HCT116 (cell line): ENCODE data around the gene UCN. TPM values are rescaled to one million over a fixed set of nuclear protein-coding genes. Genes with fewer than 3 reads are reported as not detected.

Experiments
- ATAC-seq: fragments of 200-7000 bp; cut with Tn5 transposase; 2 replicates; pipeline ENCODE4 v1.9.1; 2020; ENCODE audit warnings: mild to moderate bottlenecking, moderate library complexity
- BruUV-seq: library from RNA; stranded (reverse); fragments of 400-500 nt; replicated peaks from 2 replicates; lab custom pipeline; 2021; lab: Mats Ljungman, UMichigan
- CTCF ChIA-PET: fragments of 300-600 bp; sonication (Branson Sonifier 250); formaldehyde crosslinking; loops from one replicate; lab custom pipeline; 2021; ENCODE audit warnings: antibody characterized with exemption; lab: Charles Lee
- POLR2A ChIA-PET: fragments of 300-600, 350-600 bp; sonication (Branson Sonifier 250); formaldehyde crosslinking; loops from one replicate; lab custom pipeline; 2021; ENCODE audit warnings: antibody characterized with exemption; lab: Charles Lee
- RAD21 ChIA-PET, 2 experiments: fragments of 300-600 bp; sonication (Branson Sonifier 250); formaldehyde crosslinking; loops; one replicate each; lab custom pipeline; 2023; ENCODE audit warnings: low total read pairs in 2 of 2; ENCODE audit not compliant: uncharacterized antibody in 2 of 2, unreplicated experiment in 2 of 2, low non-redundant PET in 1 of 2; lab: Charles Lee
- DNase-seq: peaks from one replicate; pipeline ENCODE4 v3.0.0-alpha.2; 2010; ENCODE audit warnings: low read depth, low spot score
- H2AFZ ChIP-seq: fragments of 200-600 bp; shearing (Covaris generic), sonication (generic); 2 replicates; pipeline ENCODE4 v1.6.1; 2017; ENCODE audit warnings: low read depth, mixed run types, mixed read lengths, antibody characterized with exemption, low read length; ENCODE audit not compliant: poor library complexity, severe bottlenecking
- H3K27ac ChIP-seq: 2 replicates; pipeline ENCODE4 v1.5.1; 2012; ENCODE audit warnings: low read depth, low read length
- H3K27me3 ChIP-seq: fragments of 200-600 bp; sonication (generic); 2 replicates; pipeline ENCODE4 v1.6.1; 2016; ENCODE audit warnings: mixed run types, low read length, mixed read lengths; ENCODE audit not compliant: insufficient read depth
- H3K36me3 ChIP-seq, 2 experiments: fragments of 200-500 bp in 1 of 2; fragments of 200-600 bp in 1 of 2; sonication (Bioruptor generic) in 1 of 2; sonication (generic) in 1 of 2; 2 replicates each; pipeline versions ENCODE4 v1.5.1 to v1.6.1; 2014 to 2016; ENCODE audit warnings: low read length in 2 of 2, inconsistent platforms in 1 of 2, mixed read lengths in 1 of 2, mixed run types in 1 of 2; ENCODE audit not compliant: insufficient read depth in 2 of 2, control insufficient read depth in 1 of 2
- H3K4me1 ChIP-seq, 2 experiments: fragments of 200-600 bp in 1 of 2; sonication (generic) in 1 of 2; 2 replicates each; pipeline versions ENCODE4 v1.5.1 to v1.6.1; 2012 to 2017; ENCODE audit warnings: low read length in 2 of 2, inconsistent platforms in 1 of 2, mild to moderate bottlenecking in 1 of 2, mixed read lengths in 1 of 2, mixed run types in 1 of 2, moderate library complexity in 1 of 2; ENCODE audit not compliant: insufficient read depth in 2 of 2, control insufficient read depth in 1 of 2
- H3K4me2 ChIP-seq: fragments of 200-600 bp; sonication (generic); 2 replicates; pipeline ENCODE4 v1.6.1; 2017; ENCODE audit warnings: mixed run types, low read length, mixed read lengths
- H3K4me3 ChIP-seq, 2 experiments: fragments of 200-600 bp in 1 of 2; sonication (generic) in 1 of 2; replicated peaks in 1 of 2; 2 replicates each; pipeline ENCODE4 v1.5.1; 2011 to 2016; ENCODE audit warnings: low read length in 2 of 2, control low read depth in 1 of 2, low read depth in 1 of 2, mild to moderate bottlenecking in 1 of 2, mixed read lengths in 1 of 2, mixed run types in 1 of 2
- H3K79me2 ChIP-seq: fragments of 200-600 bp; sonication (generic); 2 replicates; pipeline ENCODE4 v1.6.1; 2017; ENCODE audit warnings: mild to moderate bottlenecking, mixed run types, low read length, moderate library complexity, mixed read lengths; ENCODE audit not compliant: insufficient read depth
- H3K9ac ChIP-seq: fragments of 200-600 bp; sonication (generic); 2 replicates; pipeline ENCODE4 v1.6.1; 2016; ENCODE audit warnings: low read length, mixed read lengths
- H3K9me2 ChIP-seq: fragments of 200-600 bp; sonication (generic), shearing (Covaris generic); 2 replicates; pipeline ENCODE4 v1.6.1; 2017; ENCODE audit warnings: mixed run types, mild to moderate bottlenecking, moderate library complexity; ENCODE audit not compliant: insufficient read depth
- H3K9me3 ChIP-seq, 2 experiments: fragments of 200-500 bp in 1 of 2; fragments of 200-600 bp in 1 of 2; sonication (Bioruptor generic) in 1 of 2; sonication (generic) in 1 of 2; 2 replicates each; pipeline ENCODE4 v1.6.1; 2014 to 2017; ENCODE audit warnings: low read length in 2 of 2, mixed read lengths in 2 of 2, inconsistent platforms in 1 of 2, low read depth in 1 of 2, mild to moderate bottlenecking in 1 of 2, mixed run types in 1 of 2, moderate library complexity in 1 of 2; ENCODE audit not compliant: control insufficient read depth in 1 of 2, insufficient read depth in 1 of 2
- H4K20me1 ChIP-seq: fragments of 200-600 bp; sonication (generic), shearing (Covaris generic); 2 replicates; pipeline ENCODE4 v1.6.1; 2017; ENCODE audit warnings: mixed run types, mild to moderate bottlenecking, moderate library complexity; ENCODE audit not compliant: insufficient read depth
- CEBPB ChIP-seq: IDR thresholded peaks from 2 replicates; pipeline ENCODE4 v1.6.1; 2012; ENCODE audit warnings: low read depth
- EGR1 ChIP-seq: IDR thresholded peaks from 2 replicates; pipeline ENCODE4 v1.6.1; 2012; ENCODE audit warnings: low read depth
- EZH2 ChIP-seq: fragments of 200-600 bp; sonication (generic); IDR thresholded peaks from 2 replicates; pipeline ENCODE4 v1.6.1; 2017; ENCODE audit warnings: antibody characterized with exemption, mixed run types
- FOSL1 ChIP-seq: IDR thresholded peaks from 2 replicates; pipeline ENCODE4 v1.6.1; 2012; ENCODE audit warnings: low read depth
- JUND ChIP-seq: IDR thresholded peaks from 2 replicates; pipeline ENCODE4 v1.6.1; 2012
- POLR2A ChIP-seq: IDR thresholded peaks from 2 replicates; pipeline ENCODE4 v1.7.0; 2011; ENCODE audit warnings: borderline replicate concordance; ENCODE audit not compliant: insufficient read depth, insufficient read length; ENCODE audit errors: extremely low read depth
- POLR2AphosphoS5 ChIP-seq: IDR thresholded peaks from 2 replicates; pipeline ENCODE4 v1.6.1; 2011; ENCODE audit warnings: mild to moderate bottlenecking, low read depth, low read length, moderate library complexity
- RAD21 ChIP-seq: IDR thresholded peaks from 2 replicates; pipeline ENCODE4 v1.6.1; 2012; ENCODE audit warnings: low read depth, mild to moderate bottlenecking
- SP1 ChIP-seq: IDR thresholded peaks from 2 replicates; pipeline ENCODE4 v1.6.1; 2012; ENCODE audit warnings: low read depth
- YY1 ChIP-seq: IDR thresholded peaks from 2 replicates; pipeline ENCODE4 v1.6.1; 2011; ENCODE audit warnings: low read length, low read depth, moderate library complexity, mild to moderate bottlenecking; ENCODE audit not compliant: insufficient replicate concordance; ENCODE audit errors: extremely low read depth
- ZNF274 ChIP-seq: fragments of 200-500 bp; sonication (Bioruptor generic); IDR thresholded peaks from 2 replicates; pipeline ENCODE4 v1.6.1; 2014; ENCODE audit warnings: mild to moderate bottlenecking, low read depth, low read length, inconsistent platforms
- intact Hi-C: fragments of 100-400 bp; cut with micrococcal nuclease; formaldehyde crosslinking; loops from 2 replicates; pipeline ENCODE4 v1.10.0; 2022
- total RNA-seq: library from RNA; stranded (reverse); gene quantifications from one replicate; pipeline ENCODE4 v1.2.1, GENCODE V29; 2021; ENCODE audit not compliant: unreplicated experiment
- TF ChIP-seq, protein P1 (sequence below), 3 experiments: fragments of 200-600 bp in 1 of 3; sonication (generic) in 1 of 3; IDR thresholded peaks in 2 of 3; conservative IDR thresholded peaks in 1 of 3; 2 replicates each; pipeline ENCODE4 v1.5.1; 2012 to 2017; ENCODE audit warnings: low read depth in 2 of 3, low read length in 2 of 3, antibody characterized with exemption in 1 of 3, borderline replicate concordance in 1 of 3, control low read depth in 1 of 3, mild to moderate bottlenecking in 1 of 3, mixed read lengths in 1 of 3, mixed run types in 1 of 3, moderate library complexity in 1 of 3; ENCODE audit not compliant: insufficient read depth in 1 of 3
- TF ChIP-seq, protein P2 (sequence below): IDR thresholded peaks from 2 replicates; pipeline ENCODE4 v1.6.1; 2012; ENCODE audit warnings: low read depth

The UCN gene
- total RNA-seq, 1 experiment from 2014 or later, result 8.0 TPM

- Histone ChIP-seq H3K9ac (peak overlapping the region; percentile 99), H3K9me2 (no peaks in the 10 kb centered on the region), H3K4me3 (peak overlapping the region; percentile 99 to 100), H3K79me2 (peaks cover 73% of the 10 kb centered on the region), H3K4me2 (peak overlapping the region; percentile 84), H3K4me1 (peaks cover 12 to 28% of the 10 kb centered on the region in 2 experiments), H3K27me3 (no peaks in the 10 kb centered on the region), H4K20me1 (no peaks in the 10 kb centered on the region), H3K36me3 (no peaks in the 10 kb centered on the region), H3K27ac (peak overlapping the region; percentile 98), H2AFZ (no peak overlapping the region), H3K9me3 (no peaks in the 10 kb centered on the region)
- ChIA-PET CTCF (interaction anchor here (1.8 kb wide), 1 partner anchor 13 kb away, joined by 7 read pairs; no protein-coding TSS in a partner anchor), POLR2A (interaction anchor here (1.3 to 2.5 kb wide), 2 partner anchors 11 to 14 kb away, joined by 3 to 14 read pairs; partner anchors contain the start of genes EIF2B4 and SNX17), RAD21 (no interaction called here)
- DNase-seq (no peak), ATAC-seq (peak; percentile 45)
- intact Hi-C loops, result loop anchor here (2.0 kb wide), 1 partner anchor 15 kb away; the partner anchor contains the start of genes EIF2B4 and SNX17
- TF ChIP-seq CEBPB (no peak), RAD21 (no peak), FOSL1 (no peak)
- TSS peak; percentile 64 for BruUV-seq
Measured at GRCh38 chr2:27356056-27356381, 47.8 kb upstream of the UCN start.

DNA sequence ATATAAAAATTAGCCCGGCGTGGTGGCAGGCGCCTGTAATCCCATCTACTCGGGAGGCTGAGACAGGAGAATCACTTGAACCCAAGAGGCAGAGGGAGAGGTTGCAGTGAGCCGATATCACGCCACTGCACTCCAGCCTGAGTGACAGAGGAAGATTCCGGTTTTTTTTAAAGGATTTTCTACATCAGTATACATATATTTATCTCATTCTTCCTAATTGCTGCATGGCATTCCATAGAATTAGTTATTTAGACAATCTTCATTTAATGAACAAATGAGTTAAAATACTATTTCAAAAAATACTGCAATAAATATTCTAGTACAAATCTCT, 46.3 kb upstream of the UCN start:
- Histone ChIP-seq H3K27me3 (no peaks in the 10 kb centered on the region), H3K9ac (no peak overlapping the region), H3K9me2 (no peaks in the 10 kb centered on the region), H2AFZ (no peak overlapping the region), H4K20me1 (no peaks in the 10 kb centered on the region), H3K9me3 (no peaks in the 10 kb centered on the region), H3K4me2 (no peak overlapping the region), H3K36me3 (no peaks in the 10 kb centered on the region), H3K4me1 (peaks cover 12 to 28% of the 10 kb centered on the region in 2 experiments), H3K79me2 (peaks cover 87% of the 10 kb centered on the region), H3K4me3 (no peak overlapping the region)
- POLR2A ChIA-PET, result no interaction called here
- DNase-seq, result no peak
- no TSS peak for BruUV-seq
- RAD21 ChIA-PET, result no interaction called here
- CTCF ChIA-PET, result no interaction called here
- TF ChIP-seq SP1, result no peak
- TF ChIP-seq EZH2, result no peak
- TF ChIP-seq, protein P1, sequence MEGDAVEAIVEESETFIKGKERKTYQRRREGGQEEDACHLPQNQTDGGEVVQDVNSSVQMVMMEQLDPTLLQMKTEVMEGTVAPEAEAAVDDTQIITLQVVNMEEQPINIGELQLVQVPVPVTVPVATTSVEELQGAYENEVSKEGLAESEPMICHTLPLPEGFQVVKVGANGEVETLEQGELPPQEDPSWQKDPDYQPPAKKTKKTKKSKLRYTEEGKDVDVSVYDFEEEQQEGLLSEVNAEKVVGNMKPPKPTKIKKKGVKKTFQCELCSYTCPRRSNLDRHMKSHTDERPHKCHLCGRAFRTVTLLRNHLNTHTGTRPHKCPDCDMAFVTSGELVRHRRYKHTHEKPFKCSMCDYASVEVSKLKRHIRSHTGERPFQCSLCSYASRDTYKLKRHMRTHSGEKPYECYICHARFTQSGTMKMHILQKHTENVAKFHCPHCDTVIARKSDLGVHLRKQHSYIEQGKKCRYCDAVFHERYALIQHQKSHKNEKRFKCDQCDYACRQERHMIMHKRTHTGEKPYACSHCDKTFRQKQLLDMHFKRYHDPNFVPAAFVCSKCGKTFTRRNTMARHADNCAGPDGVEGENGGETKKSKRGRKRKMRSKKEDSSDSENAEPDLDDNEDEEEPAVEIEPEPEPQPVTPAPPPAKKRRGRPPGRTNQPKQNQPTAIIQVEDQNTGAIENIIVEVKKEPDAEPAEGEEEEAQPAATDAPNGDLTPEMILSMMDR (IDR thresholded peaks at IDR 0.05 in 2 of 3, conservative IDR thresholded peaks at IDR 0.05 in 1 of 3; ENCODE audit: borderline replicate concordance in 1 of 3, insufficient read depth in 1 of 3, low read depth in 2 of 3, low read length in 2 of 3), result no peak
- no peak for TF ChIP-seq YY1
- no peak for TF ChIP-seq POLR2AphosphoS5
- no peak for TF ChIP-seq ZNF274
- no peak for TF ChIP-seq POLR2A
- no peak for TF ChIP-seq JUND
- TF ChIP-seq, protein P2, sequence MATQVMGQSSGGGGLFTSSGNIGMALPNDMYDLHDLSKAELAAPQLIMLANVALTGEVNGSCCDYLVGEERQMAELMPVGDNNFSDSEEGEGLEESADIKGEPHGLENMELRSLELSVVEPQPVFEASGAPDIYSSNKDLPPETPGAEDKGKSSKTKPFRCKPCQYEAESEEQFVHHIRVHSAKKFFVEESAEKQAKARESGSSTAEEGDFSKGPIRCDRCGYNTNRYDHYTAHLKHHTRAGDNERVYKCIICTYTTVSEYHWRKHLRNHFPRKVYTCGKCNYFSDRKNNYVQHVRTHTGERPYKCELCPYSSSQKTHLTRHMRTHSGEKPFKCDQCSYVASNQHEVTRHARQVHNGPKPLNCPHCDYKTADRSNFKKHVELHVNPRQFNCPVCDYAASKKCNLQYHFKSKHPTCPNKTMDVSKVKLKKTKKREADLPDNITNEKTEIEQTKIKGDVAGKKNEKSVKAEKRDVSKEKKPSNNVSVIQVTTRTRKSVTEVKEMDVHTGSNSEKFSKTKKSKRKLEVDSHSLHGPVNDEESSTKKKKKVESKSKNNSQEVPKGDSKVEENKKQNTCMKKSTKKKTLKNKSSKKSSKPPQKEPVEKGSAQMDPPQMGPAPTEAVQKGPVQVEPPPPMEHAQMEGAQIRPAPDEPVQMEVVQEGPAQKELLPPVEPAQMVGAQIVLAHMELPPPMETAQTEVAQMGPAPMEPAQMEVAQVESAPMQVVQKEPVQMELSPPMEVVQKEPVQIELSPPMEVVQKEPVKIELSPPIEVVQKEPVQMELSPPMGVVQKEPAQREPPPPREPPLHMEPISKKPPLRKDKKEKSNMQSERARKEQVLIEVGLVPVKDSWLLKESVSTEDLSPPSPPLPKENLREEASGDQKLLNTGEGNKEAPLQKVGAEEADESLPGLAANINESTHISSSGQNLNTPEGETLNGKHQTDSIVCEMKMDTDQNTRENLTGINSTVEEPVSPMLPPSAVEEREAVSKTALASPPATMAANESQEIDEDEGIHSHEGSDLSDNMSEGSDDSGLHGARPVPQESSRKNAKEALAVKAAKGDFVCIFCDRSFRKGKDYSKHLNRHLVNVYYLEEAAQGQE, result no peak
- no peak for TF ChIP-seq EGR1
- TF ChIP-seq, all 23 proteins: peak for 0
- no peak for ATAC-seq
- no peak overlapping the region for H3K27ac ChIP-seq
- intact Hi-C loops, result no loop called here
